Endothelial cell of umbilical vein (primary cell): ENCODE data around the gene PELI2. TPM values are rescaled to one million over a fixed set of nuclear protein-coding genes. Genes with fewer than 3 reads are reported as not detected.

Source experiments
- BruUV-seq: library from RNA; stranded (reverse); fragments of 400-500 nt; replicated peaks from 2 replicates; lab custom pipeline; 2021; lab: Mats Ljungman, UMichigan
- CTCF ChIA-PET: fragments of 300-600, 350-600 bp; sonication (Branson Sonifier 250); formaldehyde crosslinking; loops from one replicate; lab custom pipeline; 2021; ENCODE audit warnings: antibody characterized with exemption, inconsistent platforms; lab: Charles Lee
- POLR2A ChIA-PET: fragments of 300-600, 350-600 bp; sonication (Branson Sonifier 250); formaldehyde crosslinking; loops from one replicate; lab custom pipeline; 2021; ENCODE audit warnings: antibody characterized with exemption, inconsistent platforms; lab: Charles Lee
- DNase-seq: peaks from one replicate; pipeline ENCODE4 v3.0.0-alpha.2; 2011; ENCODE audit warnings: low read depth, low spot score
- FAIRE-seq: peaks from 2 replicates; lab custom pipeline; 2011; peaks lifted over from hg19 to GRCh38; lab: Jason Lieb, UNC
- H2AFZ ChIP-seq: 2 replicates; pipeline ENCODE4 v1.6.0; 2012; ENCODE audit warnings: low read depth, low read length, control low read depth, inconsistent platforms
- H3K27ac ChIP-seq: 2 replicates; pipeline ENCODE4 v1.5.1; 2011; ENCODE audit warnings: low read depth, mild to moderate bottlenecking, control low read depth, low read length, moderate library complexity; ENCODE audit not compliant: insufficient read depth
- H3K27me3 ChIP-seq, 2 experiments: 2 replicates each; pipeline versions ENCODE4 v1.6.0 to v1.6.1; 2011; ENCODE audit warnings: low read length in 2 of 2, mixed read lengths in 1 of 2; ENCODE audit not compliant: control insufficient read depth in 2 of 2, insufficient read depth in 2 of 2
- H3K36me3 ChIP-seq, 2 experiments: 2 replicates in 1 of 2; 3 replicates in 1 of 2; pipeline ENCODE4 v1.5.1; 2011; ENCODE audit warnings: low read length in 2 of 2, mild to moderate bottlenecking in 1 of 2, moderate library complexity in 1 of 2; ENCODE audit not compliant: control insufficient read depth in 2 of 2, insufficient read depth in 2 of 2; ENCODE audit errors: extremely low read depth in 1 of 2
- H3K4me1 ChIP-seq: 3 replicates; pipeline ENCODE4 v1.5.1; 2011; ENCODE audit warnings: mild to moderate bottlenecking, low read length; ENCODE audit not compliant: control insufficient read depth, insufficient read depth; ENCODE audit errors: extremely low read depth
- H3K4me2 ChIP-seq: 2 replicates; pipeline ENCODE4 v1.6.1; 2011; ENCODE audit warnings: low read length, control low read depth, mixed read lengths; ENCODE audit not compliant: insufficient read depth
- H3K4me3 ChIP-seq, 3 experiments: fragments of 200-600 bp in 1 of 3; sonication (generic), shearing (Covaris generic) in 1 of 3; replicated peaks in 1 of 3; 2 replicates each; pipeline ENCODE4 v1.5.1; 2011 to 2016; ENCODE audit warnings: control low read depth in 3 of 3, low read length in 3 of 3, mild to moderate bottlenecking in 2 of 3, inconsistent platforms in 1 of 3, low read depth in 1 of 3, moderate library complexity in 1 of 3; ENCODE audit not compliant: insufficient read depth in 1 of 3
- H3K79me2 ChIP-seq: 2 replicates; pipeline ENCODE4 v1.6.0; 2012; ENCODE audit warnings: low read length, inconsistent platforms; ENCODE audit not compliant: control insufficient read depth, insufficient read depth
- H3K9ac ChIP-seq: replicated peaks from 2 replicates; pipeline ENCODE3; 2011; ENCODE audit warnings: low read length, control low read depth; ENCODE audit not compliant: insufficient read depth; ENCODE audit errors: extremely low read depth
- H3K9me1 ChIP-seq: replicated peaks from 3 replicates; pipeline ENCODE4 v1.6.0; 2011; ENCODE audit warnings: mild to moderate bottlenecking, low read length; ENCODE audit not compliant: control insufficient read depth, insufficient read depth; ENCODE audit errors: extremely low read depth
- H3K9me3 ChIP-seq: replicated peaks from 2 replicates; pipeline ENCODE4 v1.5.1; 2012; ENCODE audit warnings: low read length, inconsistent platforms; ENCODE audit not compliant: control insufficient read depth, insufficient read depth
- H4K20me1 ChIP-seq: replicated peaks from 2 replicates; pipeline ENCODE3; 2011; ENCODE audit warnings: mild to moderate bottlenecking, low read length; ENCODE audit not compliant: control insufficient read depth, insufficient read depth; ENCODE audit errors: extremely low read depth
- EZH2 ChIP-seq: IDR thresholded peaks from 2 replicates; pipeline ENCODE4 v1.6.1; 2012; ENCODE audit warnings: borderline replicate concordance, low read depth, mild to moderate bottlenecking, moderate library complexity, low read length, inconsistent platforms; ENCODE audit not compliant: severe bottlenecking
- FOS ChIP-seq: IDR thresholded peaks from 2 replicates; pipeline ENCODE4 v1.6.1; 2011; ENCODE audit warnings: mild to moderate bottlenecking, low read length, moderate library complexity, borderline replicate concordance; ENCODE audit not compliant: insufficient read depth
- GATA2 ChIP-seq: IDR thresholded peaks from 2 replicates; pipeline ENCODE4 v1.7.0; 2011; ENCODE audit warnings: low read depth, mild to moderate bottlenecking, moderate library complexity, mixed read lengths, low read length; ENCODE audit not compliant: insufficient read length, insufficient read depth
- JUN ChIP-seq: IDR thresholded peaks from 2 replicates; pipeline ENCODE4 v1.6.1; 2011; ENCODE audit warnings: borderline replicate concordance, low read depth; ENCODE audit not compliant: insufficient read length, insufficient read depth
- MAX ChIP-seq: IDR thresholded peaks from 2 replicates; pipeline ENCODE4 v1.6.1; 2011; ENCODE audit not compliant: insufficient read depth, insufficient read length
- MYC ChIP-seq: IDR thresholded peaks from one replicate; pipeline ENCODE4 v1.6.1; 2011; ENCODE audit warnings: mild to moderate bottlenecking, low read depth, low read length
- POLR2A ChIP-seq: IDR thresholded peaks from 2 replicates; pipeline ENCODE4 v1.6.1; 2012; ENCODE audit warnings: low read depth, mild to moderate bottlenecking, control low read depth, low read length
- POLR2AphosphoS5 ChIP-seq: IDR thresholded peaks from 2 replicates; pipeline ENCODE4 v1.6.1; 2012; ENCODE audit warnings: low read depth, mild to moderate bottlenecking, control low read depth, low read length, moderate library complexity; ENCODE audit not compliant: insufficient read depth
- dilution Hi-C: fragments of 300-500 bp; cut with MboI; formaldehyde crosslinking; loops from one replicate; pipeline ENCODE4 v1.15.0; 2019; ENCODE audit warnings: low sequenced_read_pairs; ENCODE audit not compliant: extremely low pct_ligation_motif_present
- intact Hi-C: fragments of 100-400 bp; cut with micrococcal nuclease; formaldehyde crosslinking; loops from one replicate; pipeline ENCODE4 v1.10.0; 2022
- polyA plus RNA-seq, 4 experiments: library from polyadenylated mRNA; depleted of rRNA in 3 of 4; stranded (reverse) in 3 of 4; unstranded in 1 of 4; fragments of >200 nt; gene quantifications; 2 replicates each; pipeline versions ENCODE4 v1.2.1 to v1.2.3, GENCODE V29; 2011 to 2012; ENCODE audit warnings: missing spikeins in 1 of 4
- total RNA-seq: library from RNA; stranded (reverse); gene quantifications from 2 replicates; pipeline ENCODE4 v1.2.3, GENCODE V29; 2021
- TF ChIP-seq, protein P1 (sequence below), 2 donors: IDR thresholded peaks; 1 replicate in 1 of 2; 2 replicates in 1 of 2; pipeline ENCODE4 v1.5.1; 2011; ENCODE audit warnings: low read length in 2 of 2, mild to moderate bottlenecking in 2 of 2, moderate library complexity in 2 of 2, control low read depth in 1 of 2, inconsistent platforms in 1 of 2, low read depth in 1 of 2; ENCODE audit not compliant: insufficient read depth in 1 of 2; ENCODE audit errors: extremely low read depth in 1 of 2

Gene PELI2
- total and polyA plus RNA-seq, 2 donors (not counting 3 experiments of a cell fraction or from before 2014, with no cell fraction given), result 11.5 to 13.0 TPM

DNA sequence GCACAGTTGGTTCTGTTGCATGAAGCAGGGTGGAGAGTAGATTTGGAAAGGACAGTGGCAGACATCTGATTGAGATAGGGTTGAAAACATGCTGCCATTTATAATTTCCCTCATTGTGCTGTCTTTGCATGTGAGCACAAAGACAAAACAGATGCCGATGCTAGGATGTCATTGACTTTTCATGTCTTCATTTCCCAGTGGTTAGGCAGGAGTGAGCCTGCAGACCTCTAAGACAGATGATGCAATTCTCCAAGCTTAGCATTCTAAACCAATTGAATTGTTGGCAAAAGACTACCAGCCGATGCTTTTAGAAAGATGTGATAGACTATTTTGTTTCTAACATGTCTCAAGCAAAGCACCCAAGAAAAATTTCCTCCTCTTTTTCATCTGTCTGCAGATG is 37.1 kb upstream of the PELI2 start:
- Histone ChIP-seq H3K27me3 (peaks cover 4 to 12% of the 10 kb centered on the region in 2 experiments), H3K9me3 (no peaks in the 10 kb centered on the region), H3K4me1 (no peaks in the 10 kb centered on the region), H3K36me3 (no peaks in the 10 kb centered on the region), H3K9ac (no peak overlapping the region), H3K79me2 (no peaks in the 10 kb centered on the region), H3K27ac (no peak overlapping the region), H3K4me3 (no peak overlapping the region), H3K4me2 (no peak overlapping the region), H3K9me1 (no peaks in the 10 kb centered on the region), H2AFZ (no peak overlapping the region), H4K20me1 (no peaks in the 10 kb centered on the region)
- ChIA-PET CTCF (no interaction called here), POLR2A (no interaction called here)
- dilution Hi-C loops (no loop called here), intact Hi-C loops (no loop called here)
- TF ChIP-seq GATA2 (no peak), EZH2 (no peak), MAX (no peak), POLR2AphosphoS5 (no peak), JUN (no peak), FOS (no peak), POLR2A (no peak), MYC (no peak)
- TF ChIP-seq, protein P1, sequence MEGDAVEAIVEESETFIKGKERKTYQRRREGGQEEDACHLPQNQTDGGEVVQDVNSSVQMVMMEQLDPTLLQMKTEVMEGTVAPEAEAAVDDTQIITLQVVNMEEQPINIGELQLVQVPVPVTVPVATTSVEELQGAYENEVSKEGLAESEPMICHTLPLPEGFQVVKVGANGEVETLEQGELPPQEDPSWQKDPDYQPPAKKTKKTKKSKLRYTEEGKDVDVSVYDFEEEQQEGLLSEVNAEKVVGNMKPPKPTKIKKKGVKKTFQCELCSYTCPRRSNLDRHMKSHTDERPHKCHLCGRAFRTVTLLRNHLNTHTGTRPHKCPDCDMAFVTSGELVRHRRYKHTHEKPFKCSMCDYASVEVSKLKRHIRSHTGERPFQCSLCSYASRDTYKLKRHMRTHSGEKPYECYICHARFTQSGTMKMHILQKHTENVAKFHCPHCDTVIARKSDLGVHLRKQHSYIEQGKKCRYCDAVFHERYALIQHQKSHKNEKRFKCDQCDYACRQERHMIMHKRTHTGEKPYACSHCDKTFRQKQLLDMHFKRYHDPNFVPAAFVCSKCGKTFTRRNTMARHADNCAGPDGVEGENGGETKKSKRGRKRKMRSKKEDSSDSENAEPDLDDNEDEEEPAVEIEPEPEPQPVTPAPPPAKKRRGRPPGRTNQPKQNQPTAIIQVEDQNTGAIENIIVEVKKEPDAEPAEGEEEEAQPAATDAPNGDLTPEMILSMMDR (IDR thresholded peaks at IDR 0.05; ENCODE audit: extremely low read depth in 1 of 2, insufficient read depth in 1 of 2, low read depth in 1 of 2, low read length in 2 of 2), result no peak
- FAIRE-seq (no peak), DNase-seq (no peak)
- BruUV-seq, result no TSS peak
